ENCODE measurements around the gene ROR2. TPM values are rescaled to one million over a fixed set of nuclear protein-coding genes. Genes with fewer than 3 reads are reported as not detected.

ROR2 gene
- total and polyA plus RNA-seq, 2 of the 8 experiments (the other 6 are each of a cell fraction or from before 2014, with no cell fraction given): 2.7 to 4.3 TPM

DNA sequence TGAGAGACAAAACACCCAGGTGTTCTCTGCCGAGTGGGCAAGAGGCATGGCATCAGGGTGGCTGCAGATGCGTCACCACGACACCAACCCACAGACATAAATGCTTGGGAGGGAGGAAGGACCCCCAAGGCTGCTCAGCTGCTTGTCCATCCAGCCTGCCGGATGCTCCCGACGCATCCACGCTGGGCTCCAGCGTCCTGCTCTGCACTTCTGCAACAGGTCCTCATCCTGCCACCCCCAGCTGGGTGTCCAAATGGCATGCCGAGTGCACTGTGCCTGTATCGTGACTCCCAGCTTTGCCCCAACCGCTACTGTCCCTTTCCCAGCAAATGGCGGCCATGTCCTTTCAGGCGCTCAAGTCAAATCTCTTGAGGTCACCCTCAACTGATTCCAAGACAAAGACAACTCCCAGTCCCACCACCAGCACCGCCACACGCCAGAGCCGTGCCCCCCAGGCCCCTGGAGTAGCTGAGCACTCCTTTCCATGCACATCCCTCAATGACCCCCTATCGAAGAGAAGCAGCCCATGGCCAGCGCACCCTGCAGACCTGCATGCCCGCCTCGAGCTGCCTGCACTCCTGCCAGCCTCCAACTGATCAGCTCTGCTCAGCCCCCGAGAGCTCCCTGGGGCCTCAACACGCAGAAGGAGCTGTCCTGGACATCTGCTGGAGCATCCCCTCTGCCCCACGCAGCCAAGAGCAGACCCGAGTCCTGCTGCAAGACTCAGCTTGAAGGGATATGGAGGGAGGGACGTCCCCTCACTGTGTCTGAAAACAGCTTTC, 116.7 kb downstream of the ROR2 start (continued):
- TF ChIP-seq SP4 (IDR thresholded peaks at IDR 0.05; ENCODE audit: low read length) (no peak), TAF1 (IDR thresholded peaks at IDR 0.05; ENCODE audit: low read depth, low read length) (no peak), POLR2AphosphoS5 (IDR thresholded peaks at IDR 0.05; ENCODE audit: low read depth, low read length) (no peak), POU5F1 (IDR thresholded peaks at IDR 0.05; ENCODE audit: low read depth, low read length) (no peak), KDM1A (IDR thresholded peaks at IDR 0.05; ENCODE audit: borderline replicate concordance, low read length) (no peak)

Data from H1 (cell line).